Neural progenitor cell (in vitro differentiated cells): ENCODE measurements around the gene OSGIN1. TPM values are rescaled to one million over a fixed set of nuclear protein-coding genes. Genes with fewer than 3 reads are reported as not detected.
A peak's percentile ranks its signal among the peaks of the same experiment; 100 is the strongest.

Experiments
- DNase-seq: peaks from one replicate; pipeline ENCODE4 v3.0.0-alpha.2; 2016; ENCODE audit warnings: low spot score
- H2AFZ ChIP-seq: fragments of 200-600 bp; sonication (generic); replicated peaks from 2 replicates; pipeline ENCODE4 v1.6.1; 2016; ENCODE audit warnings: antibody characterized with exemption
- H3F3A ChIP-seq: fragments of 200-600 bp; sonication (generic); 2 replicates; pipeline ENCODE4 v1.6.1; 2016; ENCODE audit warnings: antibody characterized with exemption, low read depth
- H3K27ac ChIP-seq: fragments of 200-600 bp; sonication (generic); 2 replicates; pipeline ENCODE4 v1.5.1; 2016; ENCODE audit warnings: mild to moderate bottlenecking
- H3K27me3 ChIP-seq: fragments of 200-600 bp; sonication (generic); 2 replicates; pipeline ENCODE4 v1.6.1; 2016; ENCODE audit warnings: mild to moderate bottlenecking, moderate library complexity
- H3K36me3 ChIP-seq: fragments of 200-600 bp; sonication (generic); 2 replicates; pipeline ENCODE4 v1.5.1; 2016
- H3K4me1 ChIP-seq: fragments of 200-600 bp; sonication (generic); 2 replicates; pipeline ENCODE4 v1.6.1; 2016; ENCODE audit warnings: mixed run types
- H3K4me2 ChIP-seq: fragments of 200-600 bp; sonication (generic); 2 replicates; pipeline ENCODE4 v1.6.1; 2016
- H3K4me3 ChIP-seq: fragments of 200-600 bp; sonication (generic); 2 replicates; pipeline ENCODE4 v1.5.1; 2016
- H3K79me2 ChIP-seq: fragments of 200-600 bp; sonication (generic); 2 replicates; pipeline ENCODE4 v1.6.1; 2016; ENCODE audit warnings: low read depth
- H3K9ac ChIP-seq: fragments of 200-600 bp; sonication (generic); 2 replicates; pipeline ENCODE4 v1.6.1; 2016
- H3K9me3 ChIP-seq: fragments of 200-600 bp; sonication (generic); 2 replicates; pipeline ENCODE4 v1.5.1; 2016; ENCODE audit warnings: low read depth
- H4K20me1 ChIP-seq: fragments of 200-600 bp; sonication (generic); 2 replicates; pipeline ENCODE4 v1.6.1; 2016; ENCODE audit warnings: low read depth
- H3K27ac Mint-ChIP-seq: 3 replicates; pipeline ENCODE4 v1.8.0; 2021; ENCODE audit warnings: mixed read lengths
- H3K27me3 Mint-ChIP-seq: 2 replicates; pipeline ENCODE4 v1.8.0; 2022; ENCODE audit warnings: low read depth, mild to moderate bottlenecking, inconsistent platforms, moderate library complexity, mixed read lengths; ENCODE audit not compliant: insufficient read depth
- H3K36me3 Mint-ChIP-seq: 3 replicates; pipeline ENCODE4 v1.8.0; 2021; ENCODE audit warnings: mixed read lengths
- H3K4me1 Mint-ChIP-seq: 3 replicates; pipeline ENCODE4 v1.8.0; 2021; ENCODE audit warnings: mixed read lengths
- H3K4me3 Mint-ChIP-seq: 3 replicates; pipeline ENCODE4 v1.8.0; 2021; ENCODE audit warnings: mild to moderate bottlenecking, moderate library complexity, mixed read lengths
- H3K9me3 Mint-ChIP-seq: 3 replicates; pipeline ENCODE4 v1.8.0; 2020; ENCODE audit warnings: mixed read lengths
- EZH2 ChIP-seq: fragments of 200-600 bp; sonication (generic); IDR thresholded peaks from 2 replicates; pipeline ENCODE4 v1.6.1; 2017; ENCODE audit warnings: antibody characterized with exemption, mild to moderate bottlenecking, moderate library complexity
- EZH2phosphoT487 ChIP-seq: fragments of 200-600 bp; sonication (generic); IDR thresholded peaks from 2 replicates; pipeline ENCODE4 v1.6.1; 2017; ENCODE audit warnings: antibody characterized with exemption
- total RNA-seq: library from RNA; depleted of rRNA; stranded (reverse); fragments of >200 nt; gene quantifications from 2 replicates; pipeline ENCODE4 v1.2.3, GENCODE V29; 2015; ENCODE audit warnings: low replicate concordance
- TF ChIP-seq, protein P1 (sequence below): fragments of 200-600 bp; sonication (generic); IDR thresholded peaks from 2 replicates; pipeline ENCODE4 v1.5.1; 2017; ENCODE audit warnings: antibody characterized with exemption, mild to moderate bottlenecking

The OSGIN1 gene
- total RNA-seq, 1 donor from 2014 or later = not detected

DNA sequence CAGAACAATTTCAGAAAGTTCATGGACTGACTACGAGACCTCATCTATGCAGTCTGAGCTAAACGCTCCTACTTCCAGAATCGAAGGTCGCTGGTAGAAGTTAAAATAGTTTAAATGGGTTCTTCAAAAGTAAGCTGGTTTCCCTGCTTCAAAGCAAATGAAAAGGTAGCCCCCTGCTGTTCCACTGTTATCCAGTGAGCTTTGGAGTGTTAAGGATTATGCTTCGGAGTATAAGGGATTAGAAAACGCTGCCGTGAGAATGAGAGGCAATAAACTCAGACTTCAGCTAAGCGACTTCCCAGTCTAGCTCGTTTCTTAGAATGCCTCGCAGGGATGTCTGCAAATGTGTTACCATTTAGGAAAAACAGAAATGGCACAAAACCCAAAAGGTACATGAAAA, 41.8 kb upstream of the OSGIN1 start:
- H3K4me1 Mint-ChIP-seq = peaks cover 53% of the 10 kb centered on the region
- Histone ChIP-seq H3K4me3 (no peak overlapping the region), H3K4me2 (peak overlapping the region; percentile 28), H3K79me2 (no peaks in the 10 kb centered on the region), H3K4me1 (peaks cover 31% of the 10 kb centered on the region), H3F3A (peaks cover 30% of the 10 kb centered on the region), H2AFZ (no peak overlapping the region), H3K9ac (no peak overlapping the region), H3K27ac (peak overlapping the region; percentile 54), H3K9me3 (no peaks in the 10 kb centered on the region), H3K36me3 (no peaks in the 10 kb centered on the region), H4K20me1 (no peaks in the 10 kb centered on the region), H3K27me3 (no peaks in the 10 kb centered on the region)
- TF ChIP-seq EZH2 (no peak), EZH2phosphoT487 (no peak)
- TF ChIP-seq, protein P1, sequence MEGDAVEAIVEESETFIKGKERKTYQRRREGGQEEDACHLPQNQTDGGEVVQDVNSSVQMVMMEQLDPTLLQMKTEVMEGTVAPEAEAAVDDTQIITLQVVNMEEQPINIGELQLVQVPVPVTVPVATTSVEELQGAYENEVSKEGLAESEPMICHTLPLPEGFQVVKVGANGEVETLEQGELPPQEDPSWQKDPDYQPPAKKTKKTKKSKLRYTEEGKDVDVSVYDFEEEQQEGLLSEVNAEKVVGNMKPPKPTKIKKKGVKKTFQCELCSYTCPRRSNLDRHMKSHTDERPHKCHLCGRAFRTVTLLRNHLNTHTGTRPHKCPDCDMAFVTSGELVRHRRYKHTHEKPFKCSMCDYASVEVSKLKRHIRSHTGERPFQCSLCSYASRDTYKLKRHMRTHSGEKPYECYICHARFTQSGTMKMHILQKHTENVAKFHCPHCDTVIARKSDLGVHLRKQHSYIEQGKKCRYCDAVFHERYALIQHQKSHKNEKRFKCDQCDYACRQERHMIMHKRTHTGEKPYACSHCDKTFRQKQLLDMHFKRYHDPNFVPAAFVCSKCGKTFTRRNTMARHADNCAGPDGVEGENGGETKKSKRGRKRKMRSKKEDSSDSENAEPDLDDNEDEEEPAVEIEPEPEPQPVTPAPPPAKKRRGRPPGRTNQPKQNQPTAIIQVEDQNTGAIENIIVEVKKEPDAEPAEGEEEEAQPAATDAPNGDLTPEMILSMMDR = no peak
- no peak overlapping the region for H3K4me3 Mint-ChIP-seq
- H3K27ac Mint-ChIP-seq = no peak overlapping the region
- DNase-seq = peak; percentile 73
- peaks cover 3% of the 10 kb centered on the region for H3K9me3 Mint-ChIP-seq
- peaks cover 5% of the 10 kb centered on the region for H3K27me3 Mint-ChIP-seq
- H3K36me3 Mint-ChIP-seq = peaks cover 36% of the 10 kb centered on the region

DNA sequence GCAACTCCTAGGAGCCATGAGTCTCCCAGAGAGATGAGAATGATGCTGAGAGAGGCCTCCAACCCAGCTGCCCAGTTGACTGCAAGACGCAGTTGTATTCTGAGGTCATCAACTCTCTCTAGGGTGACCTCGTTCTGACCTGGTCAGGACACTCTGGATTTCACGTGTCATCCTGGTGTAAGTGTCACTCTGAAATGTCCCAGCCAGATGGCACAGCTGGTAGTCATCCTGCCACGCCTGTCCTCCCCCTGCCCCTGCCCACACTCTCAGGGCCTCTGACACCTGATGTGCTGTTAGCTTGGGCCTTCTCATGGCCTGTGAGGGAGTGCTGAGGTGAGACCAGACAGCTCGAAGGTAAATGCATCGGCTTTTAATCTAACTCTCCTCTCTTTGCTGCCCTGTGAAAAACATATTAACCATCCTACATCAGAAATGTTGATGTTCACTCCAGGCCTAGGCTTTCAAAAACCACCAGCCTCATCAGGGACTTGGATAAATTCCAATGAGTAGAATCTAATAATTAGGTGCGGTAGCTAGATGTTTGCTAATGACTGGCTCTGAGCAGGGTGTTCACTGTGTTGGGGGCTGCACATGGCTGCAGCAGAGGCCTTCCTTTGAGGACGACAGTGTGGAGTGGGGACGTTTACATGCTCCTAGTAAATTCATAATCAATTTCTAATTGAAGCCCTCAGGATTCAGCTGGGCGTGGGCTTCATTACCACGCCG, 40.4 kb upstream of the OSGIN1 start:
- DNase-seq = no peak
- Mint-ChIP-seq H3K36me3 (peaks cover 45% of the 10 kb centered on the region), H3K4me3 (no peak overlapping the region), H3K9me3 (peaks cover 3% of the 10 kb centered on the region), H3K4me1 (peaks cover 39% of the 10 kb centered on the region), H3K27ac (peak overlapping the region; percentile 94), H3K27me3 (peaks cover 5% of the 10 kb centered on the region)
- Histone ChIP-seq H3K36me3 (no peaks in the 10 kb centered on the region), H3K4me3 (no peak overlapping the region), H3F3A (peaks cover 30% of the 10 kb centered on the region), H2AFZ (no peak overlapping the region), H3K9me3 (no peaks in the 10 kb centered on the region), H3K9ac (no peak overlapping the region), H3K27me3 (no peaks in the 10 kb centered on the region), H3K4me2 (peak overlapping the region; percentile 6), H3K4me1 (peaks cover 26% of the 10 kb centered on the region), H3K79me2 (no peaks in the 10 kb centered on the region), H3K27ac (peak overlapping the region; percentile 53), H4K20me1 (no peaks in the 10 kb centered on the region)
- TF ChIP-seq EZH2 = no peak
- no peak for TF ChIP-seq EZH2phosphoT487
- TF ChIP-seq, protein P1 = no peak

DNA sequence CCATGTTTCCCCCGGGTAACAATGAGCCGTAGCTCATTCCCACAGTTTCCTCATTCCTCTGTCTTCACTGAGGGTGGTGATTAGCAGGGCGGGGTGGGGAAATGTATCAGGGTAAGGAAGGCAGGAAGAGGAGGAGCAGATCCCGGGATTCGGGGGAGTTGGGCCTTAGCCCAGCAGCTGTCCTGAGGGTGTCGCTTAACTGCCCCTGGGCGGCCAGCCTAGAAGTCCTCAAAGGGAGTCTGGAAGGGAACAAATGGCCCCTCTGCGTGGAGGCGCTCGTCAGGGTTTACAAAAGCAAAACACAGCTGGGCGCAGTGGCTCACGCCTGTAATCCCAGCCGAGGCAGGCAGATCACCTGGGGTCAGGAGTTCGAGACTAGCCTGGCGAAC, 39.8 kb upstream of the OSGIN1 start:
- Mint-ChIP-seq H3K4me1 (peaks cover 35% of the 10 kb centered on the region), H3K4me3 (no peak overlapping the region), H3K36me3 (peaks cover 50% of the 10 kb centered on the region), H3K27me3 (peaks cover 5% of the 10 kb centered on the region), H3K27ac (peak overlapping the region; percentile 44), H3K9me3 (peaks cover 3% of the 10 kb centered on the region)
- TF ChIP-seq EZH2 (no peak), EZH2phosphoT487 (no peak)
- TF ChIP-seq, protein P1 = no peak
- Histone ChIP-seq H3K36me3 (no peaks in the 10 kb centered on the region), H3K79me2 (no peaks in the 10 kb centered on the region), H3K27ac (peak overlapping the region; percentile 53), H3K4me1 (peaks cover 26% of the 10 kb centered on the region), H3F3A (peaks cover 30% of the 10 kb centered on the region), H3K4me3 (no peak overlapping the region), H3K9ac (no peak overlapping the region), H4K20me1 (no peaks in the 10 kb centered on the region), H3K4me2 (peak overlapping the region; percentile 6), H3K9me3 (no peaks in the 10 kb centered on the region), H3K27me3 (no peaks in the 10 kb centered on the region), H2AFZ (no peak overlapping the region)
- peak; percentile 41 for DNase-seq
